CD4-positive, alpha-beta T cell (primary cell): Measurements from ENCODE around the gene ATP11A. TPM values are rescaled to one million over a fixed set of nuclear protein-coding genes. Genes with fewer than 3 reads are reported as not detected.

Experiments used
- ATAC-seq: fragments of 200-7000 bp; cut with Tn5 transposase; one replicate; pipeline ENCODE4 v1.10.0; 2022; ENCODE audit warnings: mild to moderate bottlenecking; ENCODE audit not compliant: poor library complexity
- CTCF ChIA-PET: fragments of 350-600 bp; sonication (Branson Sonifier 250); formaldehyde crosslinking; loops from one replicate; lab custom pipeline; 2021; ENCODE audit warnings: antibody characterized with exemption, inconsistent platforms; lab: Charles Lee
- POLR2A ChIA-PET: fragments of 350-600 bp; sonication (Branson Sonifier 250); formaldehyde crosslinking; loops from one replicate; lab custom pipeline; 2021; ENCODE audit warnings: antibody characterized with exemption, inconsistent platforms; lab: Charles Lee
- DNase-seq, 14 experiments: peaks; one replicate each; pipeline ENCODE4 v3.0.0-alpha.2; 2013 to 2020; ENCODE audit warnings: mixed read lengths in 2 of 14
- H3K27ac ChIP-seq, 2 donors: one replicate each; pipeline versions ENCODE4 v1.5.1 to v1.7.0; 2013; ENCODE audit warnings: low read length in 2 of 2, low read depth in 1 of 2, mild to moderate bottlenecking in 1 of 2
- H3K27me3 ChIP-seq, 2 experiments: 1 replicate in 1 of 2; 2 replicates in 1 of 2; pipeline versions ENCODE4 v1.6.1 to v1.7.0; 2013; ENCODE audit warnings: low read length in 2 of 2, control low read depth in 1 of 2, mild to moderate bottlenecking in 1 of 2, moderate library complexity in 1 of 2; ENCODE audit not compliant: insufficient read depth in 2 of 2, control insufficient read depth in 1 of 2
- H3K36me3 ChIP-seq: one replicate; pipeline ENCODE4 v1.6.1; 2013; ENCODE audit warnings: low read length, control low read depth; ENCODE audit not compliant: insufficient read depth
- H3K4me1 ChIP-seq: one replicate; pipeline ENCODE4 v1.6.1; 2013; ENCODE audit warnings: low read length, control low read depth; ENCODE audit not compliant: insufficient read depth
- H3K4me3 ChIP-seq: one replicate; pipeline ENCODE4 v1.5.1; 2013; ENCODE audit warnings: mild to moderate bottlenecking, low read length, moderate library complexity
- H3K9me3 ChIP-seq, 2 experiments: 1 replicate in 1 of 2; 2 replicates in 1 of 2; pipeline versions ENCODE4 v1.6.1 to v1.7.0; 2013; ENCODE audit warnings: low read length in 2 of 2, mild to moderate bottlenecking in 2 of 2, control low read depth in 1 of 2, moderate library complexity in 1 of 2; ENCODE audit not compliant: control insufficient read depth in 1 of 2, insufficient read depth in 1 of 2
- H3K27ac Mint-ChIP-seq: one replicate; pipeline ENCODE4 v1.8.0; 2020; ENCODE audit warnings: mixed read lengths
- H3K27me3 Mint-ChIP-seq: one replicate; pipeline ENCODE4 v1.8.0; 2021; ENCODE audit warnings: mixed read lengths
- H3K36me3 Mint-ChIP-seq: one replicate; pipeline ENCODE4 v1.8.0; 2021; ENCODE audit warnings: low read depth, mixed read lengths
- H3K4me1 Mint-ChIP-seq: one replicate; pipeline ENCODE4 v1.8.0; 2021; ENCODE audit warnings: low read depth, mixed read lengths
- H3K4me3 Mint-ChIP-seq: one replicate; pipeline ENCODE4 v1.8.0; 2020; ENCODE audit warnings: mild to moderate bottlenecking, mixed read lengths
- H3K9me3 Mint-ChIP-seq: one replicate; pipeline ENCODE4 v1.8.0; 2020; ENCODE audit warnings: mixed read lengths
- CTCF ChIP-seq: fragments of 200-600 bp; IDR thresholded peaks from one replicate; pipeline ENCODE4 v1.8.0; 2022; ENCODE audit warnings: antibody characterized with exemption, mild to moderate bottlenecking
- intact Hi-C, 2 experiments: fragments of 100-400 bp; cut with DNase I in 1 of 2; cut with micrococcal nuclease in 1 of 2; formaldehyde crosslinking; loops; one replicate each; pipeline versions ENCODE4 v1.15.1 to v1.9.0; 2023 to 2025; cut with DNase I, micrococcal nuclease
- total RNA-seq, 174 experiments: library from RNA in 2 of 174; stranded (reverse) in 2 of 174; gene quantifications; one replicate each; pipeline ENCODE4 v1.2.3 and lab custom pipeline; 2021 to 2026

ATP11A gene
- total RNA-seq, 2 experiments from 2014 or later = 56.7 to 66.8 TPM

- Mint-ChIP-seq H3K4me1 (no peaks in the 10 kb centered on the region), H3K9me3 (no peaks in the 10 kb centered on the region), H3K36me3 (peaks cover 58% of the 10 kb centered on the region), H3K4me3 (no peak overlapping the region), H3K27ac (no peak overlapping the region), H3K27me3 (no peaks in the 10 kb centered on the region)
- Histone ChIP-seq H3K27ac (no peak overlapping the region), H3K9me3 (peaks cover 0 to 17% of the 10 kb centered on the region in 2 experiments), H3K36me3 (peaks cover 51% of the 10 kb centered on the region), H3K4me3 (no peak overlapping the region), H3K4me1 (no peaks in the 10 kb centered on the region), H3K27me3 (no peaks in the 10 kb centered on the region)
- intact Hi-C loops = no loop called here
- ChIA-PET CTCF (no interaction called here), POLR2A (no interaction called here)
- ATAC-seq (no peak), DNase-seq (peak in 1 of 14 experiments; percentile 8)
- TF ChIP-seq CTCF = no peak
Observed at GRCh38 chr13:112880976-112881540, 191.2 kb downstream of the ATP11A start.

- H3K27me3 Mint-ChIP-seq = no peaks in the 10 kb centered on the region
- Histone ChIP-seq H3K27me3 (no peaks in the 10 kb centered on the region), H3K4me3 (no peak overlapping the region), H3K9me3 (peaks cover 0 to 17% of the 10 kb centered on the region in 2 experiments), H3K4me1 (no peaks in the 10 kb centered on the region), H3K27ac (no peak overlapping the region), H3K36me3 (peaks cover 48% of the 10 kb centered on the region)
- no peak for TF ChIP-seq CTCF
- no peak for ATAC-seq
- intact Hi-C loops = no loop called here
- CTCF ChIA-PET = no interaction called here
- no peaks in the 10 kb centered on the region for H3K4me1 Mint-ChIP-seq
- H3K4me3 Mint-ChIP-seq = no peak overlapping the region
- peaks cover 54% of the 10 kb centered on the region for H3K36me3 Mint-ChIP-seq
- POLR2A ChIA-PET = no interaction called here
- DNase-seq = no peak
- no peaks in the 10 kb centered on the region for H3K9me3 Mint-ChIP-seq
- H3K27ac Mint-ChIP-seq = no peak overlapping the region
Observed at GRCh38 chr13:112881656-112882554, 192.1 kb downstream of the ATP11A start.

GRCh38 chr13:112882555-112883024, 192.8 kb downstream of the ATP11A start:
- Mint-ChIP-seq H3K36me3 (peaks cover 49% of the 10 kb centered on the region), H3K27me3 (no peaks in the 10 kb centered on the region), H3K4me3 (no peak overlapping the region), H3K9me3 (no peaks in the 10 kb centered on the region), H3K27ac (no peak overlapping the region), H3K4me1 (no peaks in the 10 kb centered on the region)
- no peak overlapping the region for H3K4me3 ChIP-seq
- ChIA-PET CTCF (no interaction called here), POLR2A (no interaction called here)
- intact Hi-C loops = no loop called here
- TF ChIP-seq CTCF = no peak
- ATAC-seq = no peak
- no peaks in the 10 kb centered on the region for H3K27me3 ChIP-seq
- no peak overlapping the region for H3K27ac ChIP-seq
- peaks cover 0 to 17% of the 10 kb centered on the region in 2 experiments for H3K9me3 ChIP-seq
- DNase-seq = no peak
- peaks cover 45% of the 10 kb centered on the region for H3K36me3 ChIP-seq
- H3K4me1 ChIP-seq = no peaks in the 10 kb centered on the region
